ENCODE measurements around the gene UQCRC2.
"Not testable (repeated sequence)": the region's sequence is repeated elsewhere in the genome, so short reads cannot be mapped to it uniquely, and the experiment has no call there.

The UQCRC2 gene

GRCh38 chr16:21952793-21953540, at the start of gene UQCRC2:
Gene UQCRC2, plus strand, starts transcription at chr16:21953361. Its CDS starts 63 bp downstream, at chr16:21953424.
- peak; percentile 94 for DNase-seq

GRCh38 chr16:21932650-21933049, 20.5 kb upstream of the UQCRC2 start:
- not testable (repeated sequence) for DNase-seq

- DNase-seq, result not testable (repeated sequence)
Observed at GRCh38 chr16:21933316-21933715, 19.8 kb upstream of the UQCRC2 start.

- not testable (repeated sequence) for DNase-seq
Observed at GRCh38 chr16:21933790-21934189, 19.4 kb upstream of the UQCRC2 start.

GRCh38 chr16:21936216-21936615, 16.9 kb upstream of the UQCRC2 start:
- DNase-seq, result not testable (repeated sequence)

- DNase-seq, result no peak
Observed at GRCh38 chr16:21937336-21937829, 15.8 kb upstream of the UQCRC2 start.

- DNase-seq, result no peak
Observed at GRCh38 chr16:21940570-21940969, 12.6 kb upstream of the UQCRC2 start.

- no peak for DNase-seq
Observed at GRCh38 chr16:21943571-21943970, 9.6 kb upstream of the UQCRC2 start.

GRCh38 chr16:21946889-21947635, 6.1 kb upstream of the UQCRC2 start:
- DNase-seq, result no peak

- no peak for DNase-seq
Observed at GRCh38 chr16:21949713-21950260, 3.4 kb upstream of the UQCRC2 start.

GRCh38 chr16:21950782-21951521, 2.2 kb upstream of the UQCRC2 start:
- no peak for DNase-seq

GRCh38 chr16:21952040-21952792, 945 bp upstream of the UQCRC2 start:
- peak; percentile 42 for DNase-seq

- DNase-seq, result no peak
Observed at GRCh38 chr16:21953541-21953902, 361 bp downstream of the UQCRC2 start.

- DNase-seq, result no peak
Observed at GRCh38 chr16:21957714-21958346, 4.7 kb downstream of the UQCRC2 start.

- no peak for DNase-seq
Observed at GRCh38 chr16:21959050-21959449, 5.9 kb downstream of the UQCRC2 start.

GRCh38 chr16:21962475-21962874, 9.3 kb downstream of the UQCRC2 start:
- DNase-seq, result no peak

- DNase-seq, result no peak
Observed at GRCh38 chr16:21963887-21964286, 10.7 kb downstream of the UQCRC2 start.

GRCh38 chr16:21964353-21964752, 11.2 kb downstream of the UQCRC2 start:
- DNase-seq, result no peak

- DNase-seq, result no peak
Observed at GRCh38 chr16:21971856-21972255, 18.7 kb downstream of the UQCRC2 start.

GRCh38 chr16:21973945-21974344, 20.8 kb downstream of the UQCRC2 start:
- no peak for DNase-seq

GRCh38 chr16:21980032-21980431, 26.9 kb downstream of the UQCRC2 start:
- DNase-seq, result no peak

- DNase-seq, result no peak
Observed at GRCh38 chr16:21982108-21982507, 28.9 kb downstream of the UQCRC2 start.

Measured in amniotic stem cell (primary cell).